HepG2 (cell line): ENCODE results near the gene ADARB1. TPM values are rescaled to one million over a fixed set of nuclear protein-coding genes. Genes with fewer than 3 reads are reported as not detected.

Experiments
- ATAC-seq: fragments of 200-7000 bp; cut with Tn5 transposase; 3 replicates; pipeline ENCODE4 v1.9.1; 2020; ENCODE audit warnings: mild to moderate bottlenecking, moderate library complexity
- BruUV-seq: library from RNA; stranded (reverse); fragments of 400-500 nt; replicated peaks from 2 replicates; lab custom pipeline; 2021; lab: Mats Ljungman, UMichigan
- CTCF ChIA-PET: fragments of 300-600 bp; formaldehyde crosslinking; extraction: SDS; loops from one replicate; lab custom pipeline; 2021; ENCODE audit warnings: low total read pairs, inconsistent platforms, low intra/inter-chr PET ratio; lab: Yijun Ruan, JAX
- POLR2A ChIA-PET: fragments of 350-600 bp; sonication (Branson Sonifier 250); formaldehyde crosslinking; loops from one replicate; lab custom pipeline; 2020; ENCODE audit warnings: antibody characterized with exemption, inconsistent platforms; lab: Yijun Ruan, JAX
- DNase-seq: peaks from one replicate; pipeline ENCODE4 v3.0.0-alpha.2; 2015; ENCODE audit warnings: low spot score
- FAIRE-seq: peaks from 3 replicates; lab custom pipeline; 2011; peaks lifted over from hg19 to GRCh38; lab: Jason Lieb, UNC
- H2AFZ ChIP-seq: one replicate; pipeline ENCODE4 v1.6.1; 2011; ENCODE audit warnings: low read length, inconsistent platforms
- H3K27ac ChIP-seq: fragments of 300-600 bp; 3 replicates; pipeline ENCODE4 v1.8.0; 2011; ENCODE audit warnings: mixed run types, mild to moderate bottlenecking, mixed read lengths, low read length, inconsistent platforms; ENCODE audit not compliant: insufficient read depth; ENCODE audit errors: extremely low read length
- H3K27me3 ChIP-seq, 2 experiments: fragments of 200-600 bp in 1 of 2; 2 replicates in 1 of 2; 3 replicates in 1 of 2; pipeline versions ENCODE4 v1.6.0 to v1.8.0; 2011; ENCODE audit warnings: low read length in 2 of 2, mild to moderate bottlenecking in 2 of 2, moderate library complexity in 2 of 2, inconsistent platforms in 1 of 2; ENCODE audit not compliant: insufficient read depth in 2 of 2, control insufficient read depth in 1 of 2
- H3K36me3 ChIP-seq, 2 experiments: fragments of 200-600 bp in 1 of 2; replicated peaks in 1 of 2; 2 replicates in 1 of 2; 3 replicates in 1 of 2; pipeline versions ENCODE4 v1.5.1 to v1.8.0; 2011; ENCODE audit warnings: low read length in 2 of 2, inconsistent platforms in 1 of 2; ENCODE audit not compliant: insufficient read depth in 2 of 2, control insufficient read depth in 1 of 2
- H3K4me1 ChIP-seq: 2 replicates; pipeline ENCODE4 v1.5.1; 2012; ENCODE audit warnings: low read length, inconsistent platforms; ENCODE audit not compliant: insufficient read depth
- H3K4me2 ChIP-seq: 2 replicates; pipeline ENCODE4 v1.6.0; 2011; ENCODE audit warnings: low read depth, low read length, inconsistent platforms
- H3K4me3 ChIP-seq, 3 experiments: fragments of 200-600 bp in 1 of 3; sonication (generic), shearing (Covaris generic) in 1 of 3; replicated peaks in 1 of 3; 2 replicates each; pipeline ENCODE4 v1.5.1; 2011 to 2016; ENCODE audit warnings: low read length in 3 of 3, inconsistent platforms in 2 of 3, low read depth in 2 of 3, mild to moderate bottlenecking in 2 of 3, control low read depth in 1 of 3, mixed read lengths in 1 of 3; ENCODE audit not compliant: insufficient read depth in 1 of 3
- H3K79me2 ChIP-seq: one replicate; pipeline ENCODE4 v1.6.1; 2011; ENCODE audit warnings: low read length, inconsistent platforms; ENCODE audit not compliant: insufficient read depth
- H3K9ac ChIP-seq: 2 replicates; pipeline ENCODE4 v1.6.0; 2011; ENCODE audit warnings: mild to moderate bottlenecking, low read depth, low read length, inconsistent platforms; ENCODE audit not compliant: insufficient read depth
- H3K9me3 ChIP-seq: 2 replicates; pipeline ENCODE4 v1.5.1; 2012; ENCODE audit warnings: mild to moderate bottlenecking, low read length
- H4K20me1 ChIP-seq: 2 replicates; pipeline ENCODE4 v1.6.0; 2011; ENCODE audit warnings: inconsistent platforms, mild to moderate bottlenecking, low read length, moderate library complexity; ENCODE audit not compliant: insufficient read depth
- PHF21A ChIP-seq: sonication (generic); formaldehyde crosslinking; IDR thresholded peaks from 2 replicates; pipeline ENCODE4 v1.5.0; 2020; ENCODE audit warnings: mild to moderate bottlenecking, missing genetic modification reagents
- ZNF383 ChIP-seq: sonication (generic); formaldehyde crosslinking; IDR thresholded peaks from 2 replicates; pipeline ENCODE4 v1.4.0; 2020; ENCODE audit warnings: missing genetic modification reagents, mild to moderate bottlenecking, borderline replicate concordance
- WGBS: methylation state at CpG from one replicate; pipeline ENCODE4 v1.1.6; 2017; ENCODE audit warnings: low lambda C conversion rate; 5-methylcytosine and 5-hydroxymethylcytosine counted together
- in situ Hi-C: cut with HindIII; loops from 2 replicates; pipeline ENCODE4 v1.10.0; 2017; ENCODE audit warnings: low pct_unique_long_range_greater_than_20kb; ENCODE audit not compliant: extremely low pct_ligation_motif_present
- intact Hi-C: fragments of 100-400 bp; cut with micrococcal nuclease; formaldehyde crosslinking; loops from one replicate; pipeline ENCODE4 v1.10.0; 2022; ENCODE audit not compliant: unreplicated experiment
- polyA plus RNA-seq, 8 experiments: library from polyadenylated mRNA; depleted of rRNA in 3 of 8; stranded (reverse) in 7 of 8; unstranded in 1 of 8; fragments of >200 nt; fragmentation: Illumina TruSeq in 4 of 8; extraction: Trizol in 4 of 8; gene quantifications; 2 replicates each; pipeline versions ENCODE4 v1.2.1 to v1.2.3, GENCODE V29; 2011 to 2016; ENCODE audit warnings: low read depth in 4 of 8, missing spikeins in 1 of 8, mixed read lengths in 1 of 8; ENCODE audit not compliant: insufficient read depth in 1 of 8
- total RNA-seq, 5 experiments: library from RNA; depleted of rRNA; stranded (reverse); fragments of >200 nt; fragmentation: Illumina TruSeq; extraction: Trizol; gene quantifications; 2 replicates each; pipeline ENCODE4 v1.2.3, GENCODE V29; 2016; ENCODE audit warnings: low read depth in 1 of 5
- TF ChIP-seq, protein P1 (sequence below): sonication (generic); formaldehyde crosslinking; IDR thresholded peaks from 2 replicates; pipeline ENCODE4 v1.9.0; 2021; ENCODE audit warnings: mild to moderate bottlenecking, missing genetic modification reagents
- TF ChIP-seq, protein P2 (sequence below): sonication (generic); formaldehyde crosslinking; IDR thresholded peaks from 2 replicates; pipeline ENCODE4 v1.4.0; 2020; ENCODE audit warnings: missing genetic modification reagents, borderline replicate concordance

ADARB1 gene
- total and polyA plus RNA-seq, 2 of the 13 experiments (the other 11 are each of a cell fraction or from before 2014, with no cell fraction given) = 6.6 to 10.0 TPM

DNA sequence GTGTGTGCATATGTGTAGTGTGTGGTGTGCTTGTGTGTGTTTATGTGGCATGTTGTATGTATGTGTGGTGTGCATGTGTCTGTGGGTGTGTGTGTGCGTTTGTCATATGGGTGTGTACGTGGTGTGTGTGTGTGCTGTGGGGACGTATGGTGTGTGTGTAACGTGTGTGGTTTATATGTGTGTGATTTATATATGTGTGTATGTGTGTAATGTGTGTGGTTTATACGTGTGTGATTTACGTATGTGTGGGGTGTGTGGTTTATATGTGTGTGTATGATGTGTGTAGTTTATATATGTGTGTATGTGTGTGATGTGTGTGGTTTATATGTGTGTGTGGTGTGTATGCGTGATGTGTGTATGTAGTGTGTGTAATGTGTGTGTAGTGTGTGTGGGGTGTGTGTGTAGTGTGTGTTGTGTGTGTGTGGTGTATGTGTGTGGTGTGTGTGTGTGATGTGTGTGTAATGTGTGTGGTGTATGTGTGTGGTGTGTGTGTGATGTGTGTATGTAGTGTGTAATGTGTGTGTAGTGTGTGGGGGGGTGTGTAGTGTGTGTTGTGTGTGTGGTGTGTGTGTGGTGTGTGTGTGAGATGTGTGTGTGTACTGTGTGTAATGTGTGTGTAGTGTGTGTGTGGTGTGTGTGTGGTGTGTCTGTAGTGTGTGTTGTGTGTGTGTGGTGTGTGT lies 32.3 kb upstream of the ADARB1 start:
- no peak for DNase-seq
- Histone ChIP-seq H3K4me3 (no peak overlapping the region), H3K9ac (no peak overlapping the region), H4K20me1 (no peaks in the 10 kb centered on the region), H3K27me3 (peaks cover 9 to 49% of the 10 kb centered on the region in 2 experiments; a peak in 4 of 5 replicates), H3K4me2 (no peak overlapping the region), H3K9me3 (peaks cover 10% of the 10 kb centered on the region), H3K27ac (no peak overlapping the region), H2AFZ (no peak overlapping the region), H3K36me3 (no peaks in the 10 kb centered on the region), H3K79me2 (no peaks in the 10 kb centered on the region), H3K4me1 (peaks cover 23% of the 10 kb centered on the region)
- 72% methylated on average over 7 of the region's 7 CpGs for WGBS
- CTCF ChIA-PET = no interaction called here
- no TSS peak for BruUV-seq
- peak; percentile 81 for FAIRE-seq
- POLR2A ChIA-PET = no interaction called here
- in situ Hi-C loops (no loop called here), intact Hi-C loops (no loop called here)
- ATAC-seq = no peak
- TF ChIP-seq, protein P1, sequence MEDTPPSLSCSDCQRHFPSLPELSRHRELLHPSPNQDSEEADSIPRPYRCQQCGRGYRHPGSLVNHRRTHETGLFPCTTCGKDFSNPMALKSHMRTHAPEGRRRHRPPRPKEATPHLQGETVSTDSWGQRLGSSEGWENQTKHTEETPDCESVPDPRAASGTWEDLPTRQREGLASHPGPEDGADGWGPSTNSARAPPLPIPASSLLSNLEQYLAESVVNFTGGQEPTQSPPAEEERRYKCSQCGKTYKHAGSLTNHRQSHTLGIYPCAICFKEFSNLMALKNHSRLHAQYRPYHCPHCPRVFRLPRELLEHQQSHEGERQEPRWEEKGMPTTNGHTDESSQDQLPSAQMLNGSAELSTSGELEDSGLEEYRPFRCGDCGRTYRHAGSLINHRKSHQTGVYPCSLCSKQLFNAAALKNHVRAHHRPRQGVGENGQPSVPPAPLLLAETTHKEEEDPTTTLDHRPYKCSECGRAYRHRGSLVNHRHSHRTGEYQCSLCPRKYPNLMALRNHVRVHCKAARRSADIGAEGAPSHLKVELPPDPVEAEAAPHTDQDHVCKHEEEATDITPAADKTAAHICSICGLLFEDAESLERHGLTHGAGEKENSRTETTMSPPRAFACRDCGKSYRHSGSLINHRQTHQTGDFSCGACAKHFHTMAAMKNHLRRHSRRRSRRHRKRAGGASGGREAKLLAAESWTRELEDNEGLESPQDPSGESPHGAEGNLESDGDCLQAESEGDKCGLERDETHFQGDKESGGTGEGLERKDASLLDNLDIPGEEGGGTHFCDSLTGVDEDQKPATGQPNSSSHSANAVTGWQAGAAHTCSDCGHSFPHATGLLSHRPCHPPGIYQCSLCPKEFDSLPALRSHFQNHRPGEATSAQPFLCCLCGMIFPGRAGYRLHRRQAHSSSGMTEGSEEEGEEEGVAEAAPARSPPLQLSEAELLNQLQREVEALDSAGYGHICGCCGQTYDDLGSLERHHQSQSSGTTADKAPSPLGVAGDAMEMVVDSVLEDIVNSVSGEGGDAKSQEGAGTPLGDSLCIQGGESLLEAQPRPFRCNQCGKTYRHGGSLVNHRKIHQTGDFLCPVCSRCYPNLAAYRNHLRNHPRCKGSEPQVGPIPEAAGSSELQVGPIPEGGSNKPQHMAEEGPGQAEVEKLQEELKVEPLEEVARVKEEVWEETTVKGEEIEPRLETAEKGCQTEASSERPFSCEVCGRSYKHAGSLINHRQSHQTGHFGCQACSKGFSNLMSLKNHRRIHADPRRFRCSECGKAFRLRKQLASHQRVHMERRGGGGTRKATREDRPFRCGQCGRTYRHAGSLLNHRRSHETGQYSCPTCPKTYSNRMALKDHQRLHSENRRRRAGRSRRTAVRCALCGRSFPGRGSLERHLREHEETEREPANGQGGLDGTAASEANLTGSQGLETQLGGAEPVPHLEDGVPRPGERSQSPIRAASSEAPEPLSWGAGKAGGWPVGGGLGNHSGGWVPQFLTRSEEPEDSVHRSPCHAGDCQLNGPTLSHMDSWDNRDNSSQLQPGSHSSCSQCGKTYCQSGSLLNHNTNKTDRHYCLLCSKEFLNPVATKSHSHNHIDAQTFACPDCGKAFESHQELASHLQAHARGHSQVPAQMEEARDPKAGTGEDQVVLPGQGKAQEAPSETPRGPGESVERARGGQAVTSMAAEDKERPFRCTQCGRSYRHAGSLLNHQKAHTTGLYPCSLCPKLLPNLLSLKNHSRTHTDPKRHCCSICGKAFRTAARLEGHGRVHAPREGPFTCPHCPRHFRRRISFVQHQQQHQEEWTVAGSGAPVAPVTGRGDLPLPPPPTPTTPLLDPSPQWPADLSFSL = peak; percentile 91; the same call in 1 of the 2 replicates
- TF ChIP-seq, protein P2, sequence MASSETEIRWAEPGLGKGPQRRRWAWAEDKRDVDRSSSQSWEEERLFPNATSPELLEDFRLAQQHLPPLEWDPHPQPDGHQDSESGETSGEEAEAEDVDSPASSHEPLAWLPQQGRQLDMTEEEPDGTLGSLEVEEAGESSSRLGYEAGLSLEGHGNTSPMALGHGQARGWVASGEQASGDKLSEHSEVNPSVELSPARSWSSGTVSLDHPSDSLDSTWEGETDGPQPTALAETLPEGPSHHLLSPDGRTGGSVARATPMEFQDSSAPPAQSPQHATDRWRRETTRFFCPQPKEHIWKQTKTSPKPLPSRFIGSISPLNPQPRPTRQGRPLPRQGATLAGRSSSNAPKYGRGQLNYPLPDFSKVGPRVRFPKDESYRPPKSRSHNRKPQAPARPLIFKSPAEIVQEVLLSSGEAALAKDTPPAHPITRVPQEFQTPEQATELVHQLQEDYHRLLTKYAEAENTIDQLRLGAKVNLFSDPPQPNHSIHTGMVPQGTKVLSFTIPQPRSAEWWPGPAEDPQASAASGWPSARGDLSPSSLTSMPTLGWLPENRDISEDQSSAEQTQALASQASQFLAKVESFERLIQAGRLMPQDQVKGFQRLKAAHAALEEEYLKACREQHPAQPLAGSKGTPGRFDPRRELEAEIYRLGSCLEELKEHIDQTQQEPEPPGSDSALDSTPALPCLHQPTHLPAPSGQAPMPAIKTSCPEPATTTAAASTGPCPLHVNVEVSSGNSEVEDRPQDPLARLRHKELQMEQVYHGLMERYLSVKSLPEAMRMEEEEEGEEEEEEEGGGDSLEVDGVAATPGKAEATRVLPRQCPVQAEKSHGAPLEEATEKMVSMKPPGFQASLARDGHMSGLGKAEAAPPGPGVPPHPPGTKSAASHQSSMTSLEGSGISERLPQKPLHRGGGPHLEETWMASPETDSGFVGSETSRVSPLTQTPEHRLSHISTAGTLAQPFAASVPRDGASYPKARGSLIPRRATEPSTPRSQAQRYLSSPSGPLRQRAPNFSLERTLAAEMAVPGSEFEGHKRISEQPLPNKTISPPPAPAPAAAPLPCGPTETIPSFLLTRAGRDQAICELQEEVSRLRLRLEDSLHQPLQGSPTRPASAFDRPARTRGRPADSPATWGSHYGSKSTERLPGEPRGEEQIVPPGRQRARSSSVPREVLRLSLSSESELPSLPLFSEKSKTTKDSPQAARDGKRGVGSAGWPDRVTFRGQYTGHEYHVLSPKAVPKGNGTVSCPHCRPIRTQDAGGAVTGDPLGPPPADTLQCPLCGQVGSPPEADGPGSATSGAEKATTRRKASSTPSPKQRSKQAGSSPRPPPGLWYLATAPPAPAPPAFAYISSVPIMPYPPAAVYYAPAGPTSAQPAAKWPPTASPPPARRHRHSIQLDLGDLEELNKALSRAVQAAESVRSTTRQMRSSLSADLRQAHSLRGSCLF = no peak
- TF ChIP-seq PHF21A = no peak
- TF ChIP-seq ZNF383 (CRISPR knock-in tag) = 0 out of 2 replicates have a peak, but pooled peaks have one; percentile 35
